Urinary bladder (tissue), 4 donors: Measurements from ENCODE around the gene ZMYND11. TPM values are rescaled to one million over a fixed set of nuclear protein-coding genes. Genes with fewer than 3 reads are reported as not detected.
"Not testable (repeated sequence)": the region's sequence is repeated elsewhere in the genome, so short reads cannot be mapped to it uniquely, and the experiment has no call there.

ENCODE experiments used
- DNase-seq: peaks from one replicate; pipeline ENCODE4 v3.0.0-alpha.2; 2015; ENCODE audit errors: extremely low spot score
- H3K27ac ChIP-seq: one replicate; pipeline ENCODE4 v1.5.1; 2013; ENCODE audit warnings: low read depth, mild to moderate bottlenecking, moderate library complexity
- H3K36me3 ChIP-seq: one replicate; pipeline ENCODE4 v1.6.1; 2013; ENCODE audit warnings: mild to moderate bottlenecking, moderate library complexity; ENCODE audit not compliant: insufficient read depth
- H3K4me1 ChIP-seq: one replicate; pipeline ENCODE4 v1.6.1; 2013; ENCODE audit warnings: mild to moderate bottlenecking, moderate library complexity; ENCODE audit not compliant: insufficient read depth
- H3K4me3 ChIP-seq: one replicate; pipeline ENCODE4 v1.5.1; 2013; ENCODE audit warnings: low read depth, low read length
- WGBS: extraction: QIAGEN DNeasy Blood & Tissue Kit; methylation state at CpG from one replicate; pipeline ENCODE4 v1.1.7; 2013; 5-methylcytosine and 5-hydroxymethylcytosine counted together
- polyA plus RNA-seq: library from polyadenylated mRNA; stranded (reverse); fragments of 200-250 nt; gene quantifications from one replicate; pipeline ENCODE4 v1.2.3, GENCODE V29; 2013
- total RNA-seq: library from RNA; depleted of rRNA; stranded (reverse); fragments of >200 nt; gene quantifications from one replicate; pipeline ENCODE4 v1.2.3, GENCODE V29; 2014
- donor health status: healthy with polysubstance abuse.
- donor health status: healthy.

ZMYND11 gene
- total and polyA plus RNA-seq, 2 donors = 87.6 to 114 TPM

DNA sequence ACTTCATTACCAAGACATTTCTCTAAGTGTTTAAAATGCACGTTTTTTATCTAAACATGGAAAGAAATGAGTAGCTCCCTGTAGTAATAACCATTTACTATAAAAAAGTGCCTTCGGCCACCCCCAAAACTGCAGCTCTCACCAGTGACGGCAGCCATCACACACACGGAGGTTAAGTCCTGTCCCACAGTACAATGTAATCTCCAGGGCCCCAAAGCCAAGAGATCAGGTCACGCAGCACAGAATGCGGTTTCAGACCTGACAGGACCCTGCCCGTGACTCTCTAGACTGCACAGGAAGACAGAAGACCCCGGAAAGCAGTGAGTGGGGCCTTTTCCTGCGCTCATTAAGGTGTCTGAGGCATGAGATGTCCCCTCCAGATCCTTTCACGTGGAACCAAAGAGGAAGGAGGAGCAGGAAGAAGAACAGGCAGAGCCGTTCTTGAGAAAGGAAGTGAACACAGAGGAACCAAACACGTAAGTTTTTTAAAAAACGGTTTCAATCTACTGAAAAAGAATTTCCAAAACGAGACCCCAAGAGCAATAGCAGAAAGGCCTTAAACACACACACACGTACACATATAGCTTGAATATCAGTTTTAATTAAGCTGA lies 125.7 kb downstream of the ZMYND11 start:
- no peak for DNase-seq
- 80% methylated on average over 15 of the region's 15 CpGs for WGBS
- H3K36me3 ChIP-seq = no peaks in the 10 kb centered on the region

DNA sequence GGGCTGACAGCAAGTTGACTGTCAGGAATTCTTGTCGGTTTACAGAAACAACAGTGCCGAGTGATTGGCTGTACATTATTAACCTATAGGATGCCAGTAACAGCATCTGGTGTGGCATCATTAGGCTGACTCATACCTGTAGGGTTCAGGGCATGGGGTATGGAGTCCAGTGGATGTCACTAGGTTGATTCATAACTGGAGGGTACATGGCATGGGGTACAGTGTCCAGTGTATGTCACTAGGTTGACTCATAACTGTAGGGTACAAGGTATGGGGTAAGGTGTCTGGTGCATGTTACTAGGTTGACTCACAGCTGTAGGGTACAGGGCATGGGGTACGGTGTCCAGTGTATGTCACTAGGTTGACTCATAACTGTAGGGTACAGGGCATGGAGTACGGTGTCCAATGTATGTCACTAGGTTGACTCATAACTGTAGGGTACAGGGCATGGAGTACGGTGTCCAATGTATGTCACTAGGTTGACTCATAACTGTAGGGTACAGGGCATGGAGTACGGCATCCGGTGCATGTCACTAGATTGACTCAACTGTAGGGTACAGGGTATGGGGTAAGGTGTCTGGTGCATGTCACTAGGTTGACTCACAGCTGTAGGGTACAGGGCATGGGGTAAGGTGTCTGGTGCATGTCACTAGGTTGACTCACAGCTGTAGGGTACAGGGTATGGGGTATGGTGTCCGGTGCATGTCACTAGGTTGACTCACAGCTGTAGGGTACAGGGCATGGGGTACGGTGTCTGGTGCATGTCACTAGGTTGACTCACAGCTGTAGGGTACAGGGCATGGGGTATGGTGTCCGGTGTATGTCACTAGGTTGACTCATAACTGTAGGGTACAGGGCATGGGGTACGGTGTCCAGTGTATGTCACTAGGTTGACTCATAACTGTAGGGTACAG lies 129.2 kb downstream of the ZMYND11 start:
- H3K36me3 ChIP-seq, DNase-seq, H3K27ac ChIP-seq, H3K4me1 ChIP-seq, H3K4me3 ChIP-seq: not testable (repeated sequence)
- 83% methylated on average over 11 of the region's 11 CpGs for WGBS

More for the DNA sequence above, 125.7 kb downstream of the ZMYND11 start:
- Histone ChIP-seq H3K4me1 (no peaks in the 10 kb centered on the region), H3K27ac (no peak overlapping the region), H3K4me3 (no peak overlapping the region)

DNA sequence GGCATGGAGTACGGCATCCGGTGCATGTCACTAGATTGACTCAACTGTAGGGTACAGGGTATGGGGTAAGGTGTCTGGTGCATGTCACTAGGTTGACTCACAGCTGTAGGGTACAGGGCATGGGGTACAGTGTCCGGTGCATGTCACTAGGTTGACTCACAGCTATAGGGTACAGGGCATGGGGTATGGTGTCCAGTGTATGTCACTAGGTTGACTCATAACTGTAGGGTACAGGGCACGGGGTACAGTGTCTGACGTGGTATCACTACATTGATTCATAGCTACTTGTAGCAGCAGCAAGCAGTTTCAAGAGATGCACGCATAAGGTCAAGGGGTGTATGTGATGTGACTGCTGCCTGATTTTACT lies 129.8 kb downstream of the ZMYND11 start:
- H3K36me3 ChIP-seq, DNase-seq, H3K4me1 ChIP-seq, H3K27ac ChIP-seq, H3K4me3 ChIP-seq: not testable (repeated sequence)
- WGBS = 89% methylated on average over 6 of the region's 6 CpGs

DNA sequence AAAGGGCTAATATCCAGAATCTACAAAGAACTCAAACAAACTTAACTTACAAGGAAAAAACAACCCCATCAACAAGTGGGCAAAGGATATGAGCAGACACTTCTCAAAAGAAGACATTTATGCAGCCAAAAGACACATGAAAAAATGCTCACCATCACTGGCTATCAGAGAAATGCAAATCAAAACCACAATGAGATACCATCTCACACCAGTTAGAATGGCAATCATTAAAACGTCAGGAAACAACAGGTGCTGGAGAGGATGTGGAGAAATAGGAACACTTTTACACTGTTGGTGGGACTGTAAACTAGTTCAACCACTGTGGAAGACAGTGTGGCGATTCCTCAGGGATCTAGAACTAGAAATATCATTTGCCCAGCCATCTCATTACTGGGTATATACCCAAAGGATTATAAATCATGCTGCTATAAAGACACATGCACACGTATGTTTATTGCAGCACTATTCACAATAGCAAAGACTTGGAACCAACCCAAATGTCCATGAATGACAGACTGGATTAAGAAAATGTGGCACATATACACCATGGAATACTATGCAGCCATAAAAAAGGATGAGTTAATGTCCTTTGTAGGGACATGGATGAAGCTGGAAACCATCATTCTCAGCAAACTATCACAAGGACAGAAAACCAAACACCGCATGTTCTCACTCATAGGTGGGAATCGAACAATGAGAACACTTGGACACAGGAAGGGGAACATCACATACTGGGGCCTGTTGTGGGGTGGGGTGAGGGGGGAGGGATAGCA lies 130.7 kb downstream of the ZMYND11 start:
- not testable (repeated sequence) for H3K27ac ChIP-seq, H3K4me1 ChIP-seq, DNase-seq, H3K4me3 ChIP-seq, H3K36me3 ChIP-seq
- WGBS = 81% methylated on average over 4 of the region's 5 CpGs

DNA sequence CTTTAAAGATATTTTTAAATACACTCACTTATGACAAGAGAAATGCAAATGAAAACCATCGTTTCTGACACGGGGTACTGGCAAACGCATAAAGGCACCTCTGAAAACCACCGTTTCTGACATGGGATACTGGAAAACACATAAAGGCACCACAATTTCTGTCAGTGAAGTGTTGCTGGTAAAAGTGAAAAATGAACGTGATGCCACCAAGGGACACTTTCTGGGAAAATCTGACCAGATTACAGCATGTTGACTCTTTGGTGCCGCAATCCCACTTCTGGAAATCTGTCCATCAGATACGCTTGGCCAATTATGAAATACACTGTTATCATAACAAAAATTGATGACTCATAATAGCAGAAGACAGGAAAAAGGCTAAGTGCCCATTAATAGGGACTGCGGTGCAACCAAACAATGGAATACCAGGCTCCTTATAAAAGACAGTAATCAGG lies 131.7 kb downstream of the ZMYND11 start:
- no peaks in the 10 kb centered on the region for H3K4me1 ChIP-seq
- DNase-seq = no peak
- H3K4me3 ChIP-seq = no peak overlapping the region
- no peak overlapping the region for H3K27ac ChIP-seq
- WGBS = 66% methylated on average over 8 of the region's 8 CpGs
- no peaks in the 10 kb centered on the region for H3K36me3 ChIP-seq

DNA sequence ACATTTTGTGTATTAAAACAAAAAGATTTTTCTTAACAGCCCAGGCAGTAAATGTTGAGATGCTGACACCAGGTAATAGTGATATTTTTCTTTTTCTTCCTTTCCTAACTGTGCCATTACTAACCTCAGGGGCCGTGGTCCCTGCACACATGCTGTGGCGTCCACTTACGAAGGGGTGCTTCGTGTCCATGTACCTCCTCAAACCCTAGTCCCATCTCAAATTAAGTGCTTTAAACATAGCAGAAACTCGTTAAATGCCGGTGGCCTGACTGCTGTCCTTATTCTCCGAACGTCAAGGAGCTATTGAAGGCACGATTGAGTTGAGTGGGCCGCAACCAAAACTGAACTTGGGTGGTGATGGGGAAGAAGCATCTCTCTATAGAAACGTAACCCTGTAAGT lies 132.4 kb downstream of the ZMYND11 start:
- 81% methylated on average over 11 of the region's 11 CpGs for WGBS
- Histone ChIP-seq H3K4me1 (no peaks in the 10 kb centered on the region), H3K4me3 (no peak overlapping the region), H3K36me3 (no peaks in the 10 kb centered on the region), H3K27ac (no peak overlapping the region)
- DNase-seq = no peak

DNA sequence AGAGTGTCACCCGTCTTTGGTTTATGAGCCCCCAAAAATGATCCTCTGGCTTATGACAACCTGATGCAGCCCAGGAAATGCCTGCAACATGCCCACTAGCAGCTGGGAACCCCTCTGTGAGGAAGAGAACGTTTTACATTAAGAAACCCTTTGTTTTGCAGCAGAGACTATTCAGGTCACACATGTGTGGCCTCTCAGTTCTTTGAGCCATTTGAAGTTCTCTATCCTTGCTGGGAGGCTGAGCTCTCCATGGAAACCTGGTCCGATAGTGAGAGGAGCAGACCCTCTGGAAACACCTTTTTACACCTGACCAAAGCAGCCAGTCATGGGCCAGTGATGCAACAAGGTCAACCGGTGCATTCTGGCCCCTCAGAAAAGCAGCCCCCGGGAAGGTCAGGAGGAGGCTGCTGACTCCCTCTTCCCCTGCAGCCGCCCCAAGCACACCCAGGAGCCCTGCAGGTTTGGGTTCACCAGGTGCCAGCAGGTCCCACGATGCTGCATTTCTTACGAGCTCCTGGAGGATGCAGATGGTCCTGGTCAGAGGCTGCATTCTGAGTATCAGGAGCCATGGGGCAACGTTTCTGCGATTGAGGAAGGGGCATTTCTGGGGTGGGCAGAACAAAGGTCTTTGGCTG lies 134.3 kb downstream of the ZMYND11 start:
- Histone ChIP-seq H3K27ac (no peak overlapping the region), H3K36me3 (no peaks in the 10 kb centered on the region), H3K4me1 (no peaks in the 10 kb centered on the region), H3K4me3 (no peak overlapping the region)
- DNase-seq = no peak
- 74% methylated on average over 10 of the region's 10 CpGs for WGBS

DNA sequence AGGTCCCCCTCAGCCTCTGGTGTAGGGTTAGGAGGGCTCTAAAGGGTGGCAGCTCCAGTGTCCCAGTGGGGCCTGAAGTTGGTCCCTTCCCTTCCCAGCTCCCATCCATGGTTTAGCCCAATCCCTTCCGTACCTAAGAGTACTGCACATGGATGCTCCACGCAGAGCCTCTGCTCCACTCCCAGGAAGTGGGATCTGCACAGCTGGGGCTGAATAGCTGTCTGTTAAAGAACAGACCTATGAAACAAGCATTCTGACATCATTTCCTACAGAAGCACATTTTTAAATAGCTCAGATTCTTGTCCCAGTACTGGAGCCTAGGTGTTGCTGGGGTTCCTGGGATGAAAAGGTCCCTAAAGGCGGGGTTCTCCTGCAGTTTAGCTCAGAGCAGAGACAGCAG lies 135.9 kb downstream of the ZMYND11 start:
- 76% methylated on average over 3 of the region's 3 CpGs for WGBS
- no peak overlapping the region for H3K4me3 ChIP-seq

DNA sequence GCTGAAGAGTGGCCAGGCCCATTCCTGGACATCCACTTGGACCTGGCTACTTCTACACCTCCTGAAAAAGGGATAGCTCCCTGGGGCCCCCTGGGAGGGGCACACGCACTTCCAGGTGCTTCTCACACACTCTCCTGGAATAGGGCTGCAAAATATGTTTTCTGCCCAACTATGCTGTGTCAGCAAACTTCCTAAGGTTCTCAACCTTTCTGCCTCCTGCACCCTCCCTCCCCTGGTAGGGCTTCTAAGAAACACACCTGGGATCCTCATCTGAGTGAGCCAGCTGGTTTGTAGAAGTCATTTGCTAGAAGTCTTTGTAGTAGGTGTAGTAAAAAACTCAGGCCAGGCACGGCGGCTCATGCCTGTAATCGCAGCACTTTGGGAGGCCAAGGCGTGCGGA lies 136.5 kb downstream of the ZMYND11 start:
- H3K4me3 ChIP-seq = no peak overlapping the region
- 93% methylated on average over 6 of the region's 6 CpGs for WGBS
- no peak overlapping the region for H3K27ac ChIP-seq
- H3K36me3 ChIP-seq = no peaks in the 10 kb centered on the region
- no peaks in the 10 kb centered on the region for H3K4me1 ChIP-seq
- no peak for DNase-seq

More for the DNA sequence above, 135.9 kb downstream of the ZMYND11 start:
- no peaks in the 10 kb centered on the region for H3K4me1 ChIP-seq
- no peak overlapping the region for H3K27ac ChIP-seq
- no peak for DNase-seq
- no peaks in the 10 kb centered on the region for H3K36me3 ChIP-seq

DNA sequence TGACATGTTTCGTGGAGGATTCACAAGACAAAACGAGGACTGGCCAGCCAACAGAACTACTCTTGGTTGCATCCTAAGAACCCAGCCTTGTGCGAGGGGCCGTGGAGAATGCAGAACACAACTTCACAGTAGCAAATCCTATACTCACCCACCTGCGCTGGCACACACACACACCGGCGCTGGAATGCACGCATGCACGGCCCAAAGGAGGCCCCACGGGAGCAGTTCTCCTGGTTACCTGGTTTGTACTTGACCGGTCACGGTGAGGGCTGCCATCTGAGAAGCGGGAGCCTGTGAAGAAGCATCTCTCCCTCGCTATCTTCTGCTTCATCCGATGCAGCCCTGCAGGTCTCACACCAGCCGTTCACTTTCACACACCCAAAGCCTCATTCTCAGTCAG lies 137.8 kb downstream of the ZMYND11 start:
- 95% methylated on average over 16 of the region's 16 CpGs for WGBS
- H3K36me3 ChIP-seq = no peaks in the 10 kb centered on the region
- no peaks in the 10 kb centered on the region for H3K4me1 ChIP-seq
- no peak overlapping the region for H3K4me3 ChIP-seq
- no peak for DNase-seq
- no peak overlapping the region for H3K27ac ChIP-seq

DNA sequence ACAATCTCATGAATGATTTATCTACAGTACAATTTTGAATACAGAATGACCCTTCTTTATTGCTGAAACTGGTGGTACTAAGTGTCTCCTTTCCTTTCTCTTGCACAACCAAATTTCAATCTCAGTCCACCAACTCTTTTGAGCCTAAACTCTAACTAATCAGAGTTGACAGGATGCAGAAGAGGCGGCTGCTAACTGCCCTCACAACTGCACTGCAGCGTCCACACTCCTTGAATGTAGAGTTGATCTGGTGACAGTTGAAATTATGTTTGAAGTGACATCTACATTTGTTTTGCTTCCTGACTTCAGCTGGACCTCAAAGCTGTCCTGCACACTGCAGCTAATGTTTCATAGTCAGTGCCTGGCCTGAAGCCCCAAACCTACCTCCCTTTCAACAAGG lies 139.6 kb downstream of the ZMYND11 start:
- H3K27ac ChIP-seq = no peak overlapping the region
- no peak for DNase-seq
- no peaks in the 10 kb centered on the region for H3K4me1 ChIP-seq
- no peak overlapping the region for H3K4me3 ChIP-seq
- no peaks in the 10 kb centered on the region for H3K36me3 ChIP-seq
- WGBS = 81% methylated on average over 2 of the region's 2 CpGs

DNA sequence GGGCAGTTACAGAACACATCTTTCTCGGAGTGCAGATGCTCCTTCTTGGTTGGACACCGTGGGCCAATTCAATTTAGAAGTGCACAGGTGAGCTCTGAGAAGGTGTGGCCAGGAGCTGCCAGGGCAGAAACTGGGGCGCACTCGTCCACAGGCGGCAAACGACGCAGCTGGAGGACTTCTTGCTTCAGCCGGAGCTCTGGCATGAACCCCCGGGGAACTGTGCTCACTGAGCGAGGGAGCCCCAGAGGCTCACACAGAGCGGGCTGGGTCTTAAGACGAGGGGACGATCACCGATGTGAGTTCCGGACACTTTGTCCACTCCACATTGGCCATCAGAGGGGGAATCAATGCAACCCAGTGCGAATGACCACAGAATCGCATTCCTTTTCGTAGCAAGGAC lies 140.4 kb downstream of the ZMYND11 start:
- no peak for DNase-seq
- 95% methylated on average over 18 of the region's 18 CpGs for WGBS
- H3K4me1 ChIP-seq = no peaks in the 10 kb centered on the region
- H3K4me3 ChIP-seq = no peak overlapping the region
- no peak overlapping the region for H3K27ac ChIP-seq
- H3K36me3 ChIP-seq = no peaks in the 10 kb centered on the region

DNA sequence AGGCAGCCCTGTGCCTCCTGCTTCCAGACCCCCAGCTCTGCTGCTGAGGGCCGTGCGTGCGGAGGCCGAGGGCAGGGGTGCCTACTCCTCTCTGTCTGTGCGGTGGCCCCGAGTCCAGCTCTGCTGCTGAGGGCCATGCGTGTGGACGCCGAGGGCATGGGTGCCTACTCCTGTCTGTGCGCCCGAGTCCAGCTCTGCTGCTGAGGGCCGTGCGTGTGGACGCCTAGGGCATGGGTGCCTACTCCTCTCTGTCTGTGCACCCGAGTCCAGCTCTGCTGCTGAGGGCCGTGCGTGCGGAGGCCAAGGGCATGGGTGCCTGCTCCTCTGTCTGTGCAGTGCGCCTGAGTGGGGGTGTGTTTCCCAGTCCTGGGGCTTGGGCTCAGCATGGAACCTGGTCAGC lies 142.7 kb downstream of the ZMYND11 start:
- DNase-seq = no peak
- Histone ChIP-seq H3K4me1 (no peaks in the 10 kb centered on the region), H3K27ac (no peak overlapping the region), H3K36me3 (no peaks in the 10 kb centered on the region), H3K4me3 (no peak overlapping the region)
- 97% methylated on average over 19 of the region's 19 CpGs for WGBS
